Thyroid gland (tissue), 4 donors: ENCODE measurements around the gene CNPY4. TPM values are rescaled to one million over a fixed set of nuclear protein-coding genes. Genes with fewer than 3 reads are reported as not detected.

Experiments
- DNase-seq, 2 donors: peaks; one replicate each; pipeline ENCODE4 v3.0.0-alpha.2; 2019
- H3K27ac ChIP-seq, 3 donors: fragments of 200-600 bp; sonication (generic); 1 replicate in 2 of 3; 2 replicates in 1 of 3; pipeline ENCODE4 v1.5.1; 2016 to 2019; ENCODE audit warnings: mild to moderate bottlenecking in 1 of 3, moderate library complexity in 1 of 3
- H3K27me3 ChIP-seq: fragments of 200-600 bp; sonication (generic); one replicate; pipeline ENCODE4 v1.5.1; 2019
- H3K36me3 ChIP-seq, 2 donors: fragments of 200-600 bp; sonication (generic); one replicate each; pipeline ENCODE4 v1.5.1; 2016 to 2019
- H3K4me1 ChIP-seq, 2 donors: fragments of 200-600 bp; sonication (generic); one replicate each; pipeline ENCODE4 v1.5.1; 2017 to 2019
- H3K4me3 ChIP-seq, 3 donors: fragments of 200-600 bp; sonication (generic); replicated peaks in 1 of 3; 1 replicate in 2 of 3; 2 replicates in 1 of 3; pipeline ENCODE4 v1.5.1; 2016; ENCODE audit warnings: mild to moderate bottlenecking in 1 of 3
- H3K9me3 ChIP-seq: fragments of 200-600 bp; sonication (generic); one replicate; pipeline ENCODE4 v1.5.1; 2017
- CTCF ChIP-seq, 6 experiments: fragments of 200-600 bp in 3 of 6; fragments of 450-650 bp in 3 of 6; sonication (generic) in 3 of 6; IDR thresholded peaks; one replicate each; pipeline ENCODE4 v1.5.1; 2016 to 2019; ENCODE audit warnings: antibody characterized with exemption in 6 of 6, mild to moderate bottlenecking in 2 of 6, inconsistent platforms in 1 of 6, moderate library complexity in 1 of 6
- POLR2A ChIP-seq, 2 donors: fragments of 450-650 bp; IDR thresholded peaks; one replicate each; pipeline ENCODE4 v1.6.1; 2017; ENCODE audit warnings: antibody characterized with exemption in 2 of 2, mild to moderate bottlenecking in 2 of 2, moderate library complexity in 1 of 2
- WGBS, 2 donors: methylation state at CpG; one replicate each; pipeline ENCODE4 v1.1.5; 2017; 5-methylcytosine and 5-hydroxymethylcytosine counted together
- intact Hi-C: fragments of 100-400 bp; cut with DNase I; formaldehyde crosslinking; loops from one replicate; pipeline ENCODE4 v1.15.1; 2023
- total RNA-seq, 4 donors: library from RNA; depleted of rRNA; stranded (reverse); fragments of >200 nt; gene quantifications; one replicate each; pipeline ENCODE4 v1.2.3, GENCODE V29; 2016

Gene CNPY4
- 10 to 100 TPM in 3 of 4 donors, 1 to 10 TPM in 1; 4.1 to 14.5 (median 13.1) TPM for total RNA-seq

GRCh38 chr7:100119072-100119969 lies at the start of gene CNPY4, which contains the start of gene TAF6:
Gene CNPY4 (plus strand): TSS chr7:100119634. CDS start chr7:100119745, 111 bp downstream.
Gene TAF6 (minus strand): TSS chr7:100119358. CDS start chr7:100114209, 5,149 bp downstream.
- Histone ChIP-seq H3K9me3 (no peaks in the 10 kb centered on the region), H3K27ac (peak within 1 kb of the TSS; percentile 64 to 96 (median 81))
- intact Hi-C loops: no loop called here

GRCh38 chr7:100069991-100070390 lies 49.4 kb upstream of the CNPY4 start:
- H3K36me3 ChIP-seq: peaks cover 49 to 53% of the 10 kb centered on the region in 2 donors
- no peaks in the 10 kb centered on the region for H3K4me1 ChIP-seq
- intact Hi-C loops: no loop called here
- TF ChIP-seq CTCF (IDR thresholded peaks at IDR 0.05) (no peak), POLR2A (IDR thresholded peaks at IDR 0.05) (no peak)
- no peaks in the 10 kb centered on the region for H3K9me3 ChIP-seq
- H3K27me3 ChIP-seq: no peaks in the 10 kb centered on the region
- H3K27ac ChIP-seq: no peak overlapping the region
- no peak for DNase-seq
- WGBS, 2 donors: 88 to 97% methylated on average over 5 of the region's 5 CpGs
- H3K4me3 ChIP-seq: no peak overlapping the region

More at GRCh38 chr7:100119072-100119969, at the start of gene CNPY4, which contains the start of gene TAF6:
- TF ChIP-seq CTCF (IDR thresholded peaks at IDR 0.05) (peak in 2 of 6 experiments; percentile 6 to 28), POLR2A (IDR thresholded peaks at IDR 0.05) (peak; percentile 38 to 74)
- no peaks in the 10 kb centered on the region for H3K27me3 ChIP-seq
- H3K36me3 ChIP-seq: no peaks in the 10 kb centered on the region
- WGBS, 2 donors: 1% methylated on average over 21 to 49 of the region's 49 CpGs
- H3K4me1 ChIP-seq: peaks cover 7 to 12% of the 10 kb centered on the region in 2 donors
- H3K4me3 ChIP-seq: peak within 1 kb of the TSS; percentile 40 to 85 (median 77)
- DNase-seq: peak; percentile 94 to 97

- H3K27ac ChIP-seq: no peak overlapping the region
- H3K4me1 ChIP-seq: no peaks in the 10 kb centered on the region
- DNase-seq: no peak
- no peaks in the 10 kb centered on the region for H3K27me3 ChIP-seq
- WGBS, 2 donors: 96 to 98% methylated on average over 11 of the region's 11 CpGs
- H3K9me3 ChIP-seq: no peaks in the 10 kb centered on the region
- intact Hi-C loops: no loop called here
- H3K4me3 ChIP-seq: no peak overlapping the region
- TF ChIP-seq CTCF (IDR thresholded peaks at IDR 0.05): no peak
- no peak for TF ChIP-seq POLR2A (IDR thresholded peaks at IDR 0.05)
- peaks cover 60 to 65% of the 10 kb centered on the region in 2 donors for H3K36me3 ChIP-seq
These were observed 48.3 kb upstream of the CNPY4 start for GRCh38 chr7:100071018-100071723.

GRCh38 chr7:100072462-100072861 lies 47.0 kb upstream of the CNPY4 start:
- H3K4me3 ChIP-seq: no peak overlapping the region
- intact Hi-C loops: no loop called here
- H3K4me1 ChIP-seq: no peaks in the 10 kb centered on the region
- H3K27ac ChIP-seq: no peak overlapping the region
- no peaks in the 10 kb centered on the region for H3K9me3 ChIP-seq
- DNase-seq: no peak
- whole genome bisulfite sequencing, 2 donors: 97% methylated on average over 10 of the region's 10 CpGs
- peaks cover 69 to 77% of the 10 kb centered on the region in 2 donors for H3K36me3 ChIP-seq
- TF ChIP-seq CTCF (IDR thresholded peaks at IDR 0.05): no peak
- no peak for TF ChIP-seq POLR2A (IDR thresholded peaks at IDR 0.05)
- no peaks in the 10 kb centered on the region for H3K27me3 ChIP-seq
